Endothelial cell (in vitro differentiated cells): Measurements from ENCODE around the gene TTK. TPM values are rescaled to one million over a fixed set of nuclear protein-coding genes. Genes with fewer than 3 reads are reported as not detected.

Source experiments
- DNase-seq: peaks from one replicate; pipeline ENCODE4 v3.0.0; 2021; ENCODE audit warnings: low spot score
- H3K27ac Mint-ChIP-seq: one replicate; pipeline ENCODE4 v1.8.0; 2021; ENCODE audit warnings: mixed read lengths, inconsistent platforms; ENCODE audit not compliant: unreplicated experiment
- H3K27me3 Mint-ChIP-seq: one replicate; pipeline ENCODE4 v1.8.0; 2021; ENCODE audit warnings: mild to moderate bottlenecking, moderate library complexity, mixed read lengths, inconsistent platforms; ENCODE audit not compliant: unreplicated experiment
- H3K36me3 Mint-ChIP-seq: one replicate; pipeline ENCODE4 v1.8.0; 2021; ENCODE audit warnings: mild to moderate bottlenecking, low read depth, mixed read lengths, inconsistent platforms; ENCODE audit not compliant: unreplicated experiment
- H3K4me1 Mint-ChIP-seq: one replicate; pipeline ENCODE4 v1.8.0; 2021; ENCODE audit warnings: mild to moderate bottlenecking, mixed read lengths, inconsistent platforms; ENCODE audit not compliant: unreplicated experiment
- H3K4me3 Mint-ChIP-seq: one replicate; pipeline ENCODE4 v1.8.0; 2021; ENCODE audit warnings: mild to moderate bottlenecking, mixed read lengths, inconsistent platforms; ENCODE audit not compliant: unreplicated experiment
- H3K9me3 Mint-ChIP-seq: one replicate; pipeline ENCODE4 v1.8.0; 2021; ENCODE audit warnings: mixed read lengths, inconsistent platforms; ENCODE audit not compliant: unreplicated experiment
- CTCF ChIP-seq: fragments of 200-600 bp; sonication (generic); IDR thresholded peaks from one replicate; pipeline ENCODE4 v1.5.0; 2021; ENCODE audit warnings: antibody characterized with exemption; ENCODE audit not compliant: unreplicated experiment
- long read RNA-seq: library from polyadenylated mRNA; unstranded; transcript quantifications from one replicate; pipeline ENCODE4 v2.0.0, GENCODE V29; 2020; ENCODE audit not compliant: unreplicated experiment
- total RNA-seq: library from RNA; stranded (reverse); fragmentation: NEBNext Ultra II Directional; extraction: Animal tissue kit (Norgen Biotek cat#: 25700); gene quantifications from one replicate; pipeline ENCODE4 v1.2.1, GENCODE V29; 2021; ENCODE audit not compliant: unreplicated experiment

The TTK gene
- total RNA-seq: 6.6 TPM
- long read RNA-seq, partial matches to known transcripts: 0 of 2 reads
- long read RNA-seq, other reads (novel, unspliced or antisense): 0 of 2 reads

DNA sequence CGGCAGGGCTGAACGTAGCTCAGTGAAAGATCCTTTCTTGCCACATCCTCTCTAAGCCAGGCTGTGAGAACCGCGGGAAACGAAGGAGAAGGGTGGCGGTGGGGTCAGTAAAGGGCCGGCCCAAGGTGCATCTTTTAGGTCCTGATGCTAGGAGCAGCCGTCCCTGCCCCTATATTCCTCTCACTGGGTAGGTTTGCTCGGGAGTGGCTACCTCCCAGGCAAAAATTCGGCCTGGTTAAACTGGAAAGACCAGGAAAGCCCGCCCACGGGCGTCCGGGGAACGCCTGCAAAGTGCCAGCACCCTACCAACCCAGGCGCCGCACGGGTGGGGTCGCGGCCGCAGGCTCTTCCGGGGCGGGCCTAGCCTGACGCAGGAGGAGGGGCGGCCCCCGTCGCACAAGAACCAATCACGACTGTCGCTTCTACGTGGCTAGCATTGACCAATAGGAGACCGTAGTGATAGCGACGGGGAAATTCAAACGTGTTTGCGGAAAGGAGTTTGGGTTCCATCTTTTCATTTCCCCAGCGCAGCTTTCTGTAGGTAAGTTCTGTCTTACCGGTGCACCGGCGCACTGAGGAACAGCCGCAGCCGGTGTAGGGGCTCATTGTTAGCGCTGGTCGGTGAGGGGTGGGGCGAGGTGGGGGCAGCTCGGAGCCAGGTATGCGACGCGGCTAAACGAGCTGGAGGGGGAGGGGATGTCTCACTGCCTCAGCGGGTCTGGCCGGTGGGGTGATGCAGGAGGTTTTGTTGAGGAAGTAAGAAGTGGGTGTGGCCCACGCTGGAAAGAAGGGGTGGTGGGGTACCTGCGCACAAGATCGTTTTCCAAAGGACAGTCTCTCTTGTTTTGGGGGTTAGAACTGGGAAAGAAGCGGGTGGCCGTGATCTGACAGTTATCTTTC lies at the start of gene TTK:
TSS of gene TTK (plus strand) at position 477 of the 900 bp plus-strand sequence. CDS start 1,195 bp downstream, outside the sequence.
- peak within 1 kb of the TSS; percentile 95 for H3K4me3 Mint-ChIP-seq
- TF ChIP-seq CTCF: no peak

DNA sequence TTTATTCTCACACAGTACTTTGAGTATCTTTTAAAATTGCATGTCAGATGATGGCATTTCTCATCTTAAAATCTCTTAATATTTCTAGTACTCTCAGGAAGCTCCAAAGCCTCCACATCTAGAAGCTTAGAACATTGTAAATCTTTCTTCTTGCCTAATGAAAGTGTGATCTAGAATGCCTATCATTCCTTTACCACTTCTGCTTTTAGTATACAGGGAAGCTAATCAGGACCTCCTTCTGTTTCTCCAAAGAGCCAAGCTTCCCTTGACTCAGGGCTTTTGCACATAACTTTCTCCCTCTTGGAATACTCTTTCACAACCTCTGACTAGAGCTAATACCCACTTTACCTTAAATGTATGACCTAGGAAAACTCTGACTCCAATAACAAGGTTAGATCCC lies 49.6 kb upstream of the TTK start:
- Mint-ChIP-seq H3K4me1 (no peaks in the 10 kb centered on the region), H3K27me3 (no peaks in the 10 kb centered on the region), H3K9me3 (no peaks in the 10 kb centered on the region), H3K36me3 (no peaks in the 10 kb centered on the region), H3K27ac (no peak overlapping the region), H3K4me3 (no peak overlapping the region)
- no peak for TF ChIP-seq CTCF
- no peak for DNase-seq

More for the DNA sequence above, at the start of gene TTK:
- Mint-ChIP-seq H3K27ac (peak within 1 kb of the TSS; percentile 76), H3K9me3 (no peaks in the 10 kb centered on the region), H3K27me3 (peaks cover 5% of the 10 kb centered on the region), H3K36me3 (no peaks in the 10 kb centered on the region), H3K4me1 (peaks cover 11% of the 10 kb centered on the region)
- DNase-seq: peak; percentile 78

DNA sequence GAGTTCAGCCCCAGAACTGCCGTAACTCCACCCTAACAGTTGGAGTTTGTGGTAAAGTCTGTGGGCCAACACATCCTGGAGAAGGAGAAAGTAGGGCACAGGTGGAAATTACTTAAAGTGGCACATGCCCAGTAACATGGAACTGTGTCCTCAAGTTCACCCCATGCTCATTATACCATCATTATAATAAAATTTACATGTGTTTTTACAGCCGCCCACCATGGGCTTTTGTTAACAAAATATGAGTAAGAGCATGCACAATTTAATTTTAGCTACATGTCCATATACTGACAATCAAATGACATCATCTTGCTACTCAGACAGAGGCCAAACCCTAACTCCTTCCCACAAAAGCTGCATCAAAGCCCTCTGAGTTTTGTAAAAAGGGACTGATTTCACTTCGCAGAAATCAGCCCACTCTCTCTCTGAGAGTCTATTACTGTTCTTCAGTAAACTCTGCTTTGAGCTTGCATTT lies 39.8 kb upstream of the TTK start:
- H3K27ac Mint-ChIP-seq: no peak overlapping the region
- H3K4me3 Mint-ChIP-seq: no peak overlapping the region
- peaks cover 1% of the 10 kb centered on the region for H3K27me3 Mint-ChIP-seq
- no peaks in the 10 kb centered on the region for H3K4me1 Mint-ChIP-seq
- no peaks in the 10 kb centered on the region for H3K36me3 Mint-ChIP-seq
- no peak for TF ChIP-seq CTCF
- no peaks in the 10 kb centered on the region for H3K9me3 Mint-ChIP-seq
- DNase-seq: no peak

- TF ChIP-seq CTCF: no peak
- Mint-ChIP-seq H3K27ac (no peak overlapping the region), H3K4me3 (no peak overlapping the region), H3K27me3 (peaks cover 1% of the 10 kb centered on the region), H3K36me3 (no peaks in the 10 kb centered on the region), H3K9me3 (no peaks in the 10 kb centered on the region), H3K4me1 (no peaks in the 10 kb centered on the region)
- no peak for DNase-seq
Measured at GRCh38 chr6:79967178-79967577, 37.3 kb upstream of the TTK start.

- Mint-ChIP-seq H3K4me3 (no peak overlapping the region), H3K36me3 (no peaks in the 10 kb centered on the region), H3K4me1 (no peaks in the 10 kb centered on the region), H3K27ac (no peak overlapping the region), H3K27me3 (peaks cover 1% of the 10 kb centered on the region), H3K9me3 (no peaks in the 10 kb centered on the region)
- no peak for TF ChIP-seq CTCF
- DNase-seq: no peak
Measured at GRCh38 chr6:79969784-79970183, 34.7 kb upstream of the TTK start.
